Astrocyte of the cerebellum (primary cell): ENCODE measurements around the gene PPFIBP1.
"Not testable (repeated sequence)": the region's sequence is repeated elsewhere in the genome, so short reads cannot be mapped to it uniquely, and the experiment has no call there.

ENCODE experiments used
- DNase-seq: peaks from one replicate; pipeline ENCODE4 v3.0.0-alpha.2; 2011; ENCODE audit warnings: low read depth
- H3K4me3 ChIP-seq: 2 replicates; pipeline ENCODE4 v1.5.1; 2011; ENCODE audit warnings: mild to moderate bottlenecking, low read depth, low read length, moderate library complexity
- CTCF ChIP-seq: IDR thresholded peaks from 2 replicates; pipeline ENCODE4 v1.5.1; 2012; ENCODE audit warnings: low read length, low read depth, moderate library complexity, mild to moderate bottlenecking; ENCODE audit errors: missing control alignments
- in situ Hi-C: cut with HindIII; loops from 2 replicates; pipeline ENCODE4 v1.10.0; 2017; ENCODE audit warnings: low sequenced_read_pairs

PPFIBP1 gene

GRCh38 chr12:27627123-27627852 is 103.3 kb downstream of the PPFIBP1 start:
- no peak for TF ChIP-seq CTCF
- peak; percentile 93 for DNase-seq
- in situ Hi-C loops, result no loop called here
- H3K4me3 ChIP-seq, result no peak overlapping the region

- H3K4me3 ChIP-seq, DNase-seq, in situ Hi-C loops: not testable (repeated sequence)
Observed at GRCh38 chr12:27627853-27628469, 104.0 kb downstream of the PPFIBP1 start.

GRCh38 chr12:27630219-27630618 is 106.2 kb downstream of the PPFIBP1 start:
- not testable (repeated sequence) for H3K4me3 ChIP-seq, DNase-seq
- in situ Hi-C loops, result loop anchor here (10.0 kb wide), 1 partner anchor 195 kb away; no protein-coding TSS in a partner anchor

DNA sequence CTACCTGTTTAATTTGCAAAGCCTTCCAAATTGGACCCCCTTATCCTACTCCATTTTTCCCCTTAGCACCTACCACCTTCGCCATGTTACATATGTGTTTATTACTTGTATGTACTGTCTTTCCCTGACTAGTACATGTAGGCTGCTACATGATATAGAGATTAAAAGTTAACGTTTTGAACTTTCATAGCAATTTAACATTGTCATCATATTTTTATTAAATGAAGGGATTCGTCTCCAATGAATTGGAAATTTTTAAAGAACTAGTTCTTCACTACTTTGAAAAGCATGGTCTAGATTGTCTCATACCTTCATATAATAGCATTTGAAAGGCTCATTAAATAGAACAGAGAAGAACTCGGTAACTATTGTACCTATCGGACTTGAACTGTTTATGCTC is 107.4 kb downstream of the PPFIBP1 start:
- no peak for TF ChIP-seq CTCF
- DNase-seq, result no peak
- H3K4me3 ChIP-seq, result no peak overlapping the region
- in situ Hi-C loops, result loop anchor here (10.0 kb wide), 1 partner anchor 197 kb away; no protein-coding TSS in a partner anchor

GRCh38 chr12:27631813-27632491 is 107.9 kb downstream of the PPFIBP1 start:
- in situ Hi-C loops, result loop anchor here (10.0 kb wide), 1 partner anchor 197 kb away; no protein-coding TSS in a partner anchor
- DNase-seq, result no peak
- no peak overlapping the region for H3K4me3 ChIP-seq
- TF ChIP-seq CTCF, result no peak

DNA sequence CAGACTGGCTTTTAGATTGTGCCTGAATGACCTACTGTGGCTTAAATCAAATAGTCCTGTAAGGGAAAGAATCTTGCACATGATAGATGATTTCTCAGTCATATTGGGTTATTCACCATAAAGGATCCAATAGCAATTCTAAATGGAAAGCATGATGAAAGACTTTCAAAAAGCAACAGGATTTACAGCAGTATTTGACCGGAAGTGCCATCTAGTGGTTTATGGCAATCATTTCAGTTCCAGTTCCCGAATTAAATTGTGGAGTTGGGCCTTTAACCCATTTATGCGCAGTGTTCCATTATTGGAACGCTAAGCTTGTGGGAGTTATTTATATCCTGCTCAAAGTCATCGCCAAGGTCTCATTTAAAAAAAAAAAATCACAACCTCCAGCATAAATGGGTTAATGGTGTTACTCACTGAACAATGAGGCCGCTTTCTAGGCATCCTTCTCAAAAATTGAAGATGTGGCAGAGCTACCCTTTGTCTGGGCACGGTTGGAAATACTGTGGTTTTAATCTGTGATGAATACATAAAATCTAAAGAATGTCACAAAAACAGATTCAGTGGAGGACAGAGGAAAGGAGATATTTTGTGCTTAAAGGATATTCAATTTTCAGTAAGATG is 111.5 kb downstream of the PPFIBP1 start:
- DNase-seq, result peak; percentile 58

GRCh38 chr12:27636569-27636968 is 112.6 kb downstream of the PPFIBP1 start:
- not testable (repeated sequence) for H3K4me3 ChIP-seq, DNase-seq
- in situ Hi-C loops, result loop anchor here (10.0 kb wide), 1 partner anchor 202 kb away; no protein-coding TSS in a partner anchor

More for the DNA sequence above, 111.5 kb downstream of the PPFIBP1 start:
- no peak overlapping the region for H3K4me3 ChIP-seq
- in situ Hi-C loops, result loop anchor here (10.0 kb wide), 1 partner anchor 201 kb away; no protein-coding TSS in a partner anchor
- peak; percentile 60 for TF ChIP-seq CTCF
